ENCODE results near the gene CTPS2.

The CTPS2 gene

DNA sequence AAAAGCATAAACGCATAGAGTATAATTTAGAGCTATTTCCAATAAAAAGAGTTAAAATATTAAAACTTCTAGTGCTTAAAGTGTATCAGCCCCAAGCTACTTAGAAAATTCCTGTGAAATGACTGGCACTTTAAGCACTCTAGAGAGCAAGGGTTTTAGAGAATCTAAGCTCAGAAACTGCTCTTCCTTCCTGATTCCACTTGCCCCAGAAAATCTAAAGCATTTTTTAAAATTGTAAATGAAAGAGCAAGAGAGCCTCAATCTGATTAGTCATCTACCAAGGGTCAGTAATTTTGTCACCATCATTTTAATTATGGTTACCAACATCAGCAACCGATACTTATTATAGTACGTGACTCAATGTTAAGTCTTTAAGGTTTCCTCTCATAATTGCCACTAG lies 25.0 kb downstream of the CTPS2 start:
- Histone ChIP-seq H3K4me1 (ENCODE audit: control insufficient read depth, insufficient read depth, low read length) (no peaks in the 10 kb centered on the region), H3K27ac (ENCODE audit: low read length) (no peak overlapping the region), H3K36me3 (ENCODE audit: control insufficient read depth, insufficient read depth, low read length) (peaks cover 2% of the 10 kb centered on the region; the same call in 1 of the 2 replicates), H3K4me3 (ENCODE audit: low read length) (no peak overlapping the region), H3K9me3 (ENCODE audit: control insufficient read depth, insufficient read depth, low read length) (no peaks in the 10 kb centered on the region), H3K27me3 (ENCODE audit: control insufficient read depth, insufficient read depth, low read length) (no peaks in the 10 kb centered on the region)
- no CpG with 5 or more reads among the region's 3 CpGs for WGBS (ENCODE audit: insufficient coverage, insufficient read length)
- no peak for DNase-seq (ENCODE audit: low read depth, low spot score)

DNA sequence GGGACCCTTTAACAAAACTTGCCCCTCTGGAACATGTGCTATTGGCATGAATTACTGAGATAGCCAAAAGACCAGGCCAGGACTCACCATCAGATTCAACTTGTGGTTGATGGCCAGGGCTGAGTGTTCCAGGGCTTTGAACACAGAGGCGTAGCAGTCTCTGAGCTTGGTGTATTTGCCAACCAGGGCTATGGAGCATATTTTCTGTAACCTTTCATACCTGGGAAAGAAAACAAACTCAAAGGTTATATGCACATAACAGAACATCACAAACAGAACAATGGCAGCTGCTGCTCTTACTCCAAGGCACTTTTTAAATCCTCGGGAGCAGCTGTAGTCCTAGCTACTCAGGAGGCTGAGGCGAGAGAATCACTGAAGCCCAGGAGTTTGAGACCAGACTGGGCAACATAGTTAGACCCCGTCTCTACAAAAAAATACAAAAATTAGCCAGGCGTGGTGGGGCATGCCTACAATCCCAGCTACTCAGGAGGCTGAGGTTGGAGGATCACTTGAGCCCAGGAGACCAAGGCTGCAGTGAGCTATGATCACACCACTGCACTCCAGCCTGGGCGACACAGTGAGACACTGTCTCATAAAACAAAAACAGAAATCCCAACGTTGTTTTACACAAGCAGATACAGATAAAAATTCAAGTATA lies 29.3 kb downstream of the CTPS2 start:
- H3K27ac ChIP-seq (ENCODE audit: low read length) = no peak overlapping the region
- H3K4me1 ChIP-seq (ENCODE audit: control insufficient read depth, insufficient read depth, low read length) = no peaks in the 10 kb centered on the region
- H3K27me3 ChIP-seq (ENCODE audit: control insufficient read depth, insufficient read depth, low read length) = no peaks in the 10 kb centered on the region
- WGBS (ENCODE audit: insufficient coverage, insufficient read length) = no CpG with 5 or more reads among the region's 7 CpGs
- no peaks in the 10 kb centered on the region; the same call in 1 of the 2 replicates for H3K36me3 ChIP-seq (ENCODE audit: control insufficient read depth, insufficient read depth, low read length)
- H3K9me3 ChIP-seq (ENCODE audit: control insufficient read depth, insufficient read depth, low read length) = no peaks in the 10 kb centered on the region
- no peak for DNase-seq (ENCODE audit: low read depth, low spot score)
- no peak overlapping the region for H3K4me3 ChIP-seq (ENCODE audit: low read length)

DNA sequence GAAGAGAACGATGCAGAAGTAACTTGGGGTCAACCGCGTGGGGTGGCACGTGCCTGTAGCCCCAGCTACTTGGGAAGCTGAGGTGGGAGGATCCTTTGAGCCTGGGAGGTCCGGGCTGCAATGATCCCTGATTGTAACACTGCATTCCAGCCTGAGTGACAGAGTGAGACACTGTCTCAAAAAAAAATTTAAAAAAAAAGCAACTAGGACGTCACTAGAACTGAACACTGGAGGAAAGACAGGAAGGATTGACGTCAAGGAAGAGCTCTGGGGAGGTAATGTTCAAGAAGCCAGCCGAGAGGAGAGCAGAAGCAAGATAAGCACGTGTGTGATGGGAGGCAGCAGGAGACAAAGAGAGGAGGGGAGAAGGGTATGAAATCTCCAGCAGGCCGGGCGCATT lies 33.8 kb downstream of the CTPS2 start:
- Histone ChIP-seq H3K27me3 (ENCODE audit: control insufficient read depth, insufficient read depth, low read length) (no peaks in the 10 kb centered on the region), H3K4me1 (ENCODE audit: control insufficient read depth, insufficient read depth, low read length) (no peaks in the 10 kb centered on the region), H3K27ac (ENCODE audit: low read length) (no peak overlapping the region), H3K4me3 (ENCODE audit: low read length) (no peak overlapping the region), H3K9me3 (ENCODE audit: control insufficient read depth, insufficient read depth, low read length) (no peaks in the 10 kb centered on the region), H3K36me3 (ENCODE audit: control insufficient read depth, insufficient read depth, low read length) (no peaks in the 10 kb centered on the region; the same call in 1 of the 2 replicates)
- DNase-seq (ENCODE audit: low read depth, low spot score) = no peak
- WGBS (ENCODE audit: insufficient coverage, insufficient read length) = no CpG with 5 or more reads among the region's 11 CpGs

DNA sequence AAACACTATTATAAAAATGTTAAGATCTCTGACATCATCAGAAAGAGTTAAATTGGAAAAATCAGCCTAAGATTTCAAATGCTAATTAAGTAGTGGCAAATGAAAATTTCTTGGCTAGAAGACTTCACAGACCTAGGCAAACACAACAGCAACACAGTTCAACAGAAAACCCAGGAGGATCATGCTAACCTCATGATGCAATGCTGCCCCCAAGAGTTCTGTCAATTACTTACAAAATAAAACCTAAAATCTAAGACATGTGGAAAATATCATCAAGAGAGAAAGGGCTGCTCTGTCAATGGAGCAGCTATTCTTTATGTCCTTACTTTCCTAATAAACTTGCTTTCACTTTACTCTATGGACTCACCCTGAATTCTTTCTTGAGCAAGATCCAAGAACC lies 41.5 kb downstream of the CTPS2 start:
- no peak for DNase-seq (ENCODE audit: low read depth, low spot score)
- Histone ChIP-seq H3K9me3 (ENCODE audit: control insufficient read depth, insufficient read depth, low read length) (no peaks in the 10 kb centered on the region), H3K27ac (ENCODE audit: low read length) (no peak overlapping the region), H3K36me3 (ENCODE audit: control insufficient read depth, insufficient read depth, low read length) (no peaks in the 10 kb centered on the region), H3K4me3 (ENCODE audit: low read length) (no peak overlapping the region), H3K4me1 (ENCODE audit: control insufficient read depth, insufficient read depth, low read length) (no peaks in the 10 kb centered on the region), H3K27me3 (ENCODE audit: control insufficient read depth, insufficient read depth, low read length) (no peaks in the 10 kb centered on the region)

DNA sequence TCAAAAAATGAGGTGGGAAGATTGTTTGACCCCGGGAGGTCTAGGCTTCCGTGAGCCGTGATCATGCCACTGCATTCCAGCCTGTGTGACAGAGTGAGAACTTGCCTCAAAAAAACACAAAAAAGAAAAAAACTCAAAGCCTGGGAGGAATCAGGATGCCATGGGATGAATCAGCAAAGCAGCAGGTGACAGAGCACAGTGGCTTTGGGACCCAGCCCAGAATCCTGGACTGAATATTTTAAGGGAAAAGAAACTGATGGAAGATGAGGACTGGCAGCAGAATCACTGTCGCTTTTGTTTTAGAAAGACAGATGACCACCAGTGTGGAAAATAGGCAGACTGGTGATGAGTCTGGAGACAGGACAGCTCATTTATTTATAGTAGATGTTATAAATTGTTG lies 45.9 kb downstream of the CTPS2 start:
- Histone ChIP-seq H3K4me3 (ENCODE audit: low read length) (no peak overlapping the region), H3K27ac (ENCODE audit: low read length) (no peak overlapping the region), H3K4me1 (ENCODE audit: control insufficient read depth, insufficient read depth, low read length) (no peaks in the 10 kb centered on the region), H3K27me3 (ENCODE audit: control insufficient read depth, insufficient read depth, low read length) (no peaks in the 10 kb centered on the region), H3K9me3 (ENCODE audit: control insufficient read depth, insufficient read depth, low read length) (no peaks in the 10 kb centered on the region), H3K36me3 (ENCODE audit: control insufficient read depth, insufficient read depth, low read length) (no peaks in the 10 kb centered on the region)
- no CpG with 5 or more reads among the region's 4 CpGs for WGBS (ENCODE audit: insufficient coverage, insufficient read length)
- no peak for DNase-seq (ENCODE audit: low read depth, low spot score)

DNA sequence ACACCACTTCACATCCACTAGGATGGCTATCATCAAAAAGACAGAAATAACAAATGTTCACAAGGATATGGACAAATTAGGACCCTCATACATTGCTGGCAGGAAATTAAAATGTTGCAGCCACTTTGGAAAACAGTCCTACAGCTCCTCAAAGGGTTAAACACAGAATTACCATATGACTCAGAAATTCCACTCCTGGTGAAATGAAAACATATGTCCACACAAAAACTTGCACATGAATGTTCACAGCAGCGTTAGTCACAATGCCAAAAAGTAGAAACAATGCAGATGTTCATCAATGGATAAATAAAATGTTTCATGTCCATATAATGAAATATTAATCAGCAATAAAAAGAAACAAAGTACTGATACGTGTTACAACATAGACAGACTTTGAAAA lies 47.4 kb downstream of the CTPS2 start:
- H3K27me3 ChIP-seq (ENCODE audit: control insufficient read depth, insufficient read depth, low read length) = no peaks in the 10 kb centered on the region
- H3K27ac ChIP-seq (ENCODE audit: low read length) = no peak overlapping the region
- no peak for DNase-seq (ENCODE audit: low read depth, low spot score)
- no CpG with 5 or more reads among the region's 2 CpGs for WGBS (ENCODE audit: insufficient coverage, insufficient read length)
- no peaks in the 10 kb centered on the region for H3K4me1 ChIP-seq (ENCODE audit: control insufficient read depth, insufficient read depth, low read length)
- no peaks in the 10 kb centered on the region for H3K36me3 ChIP-seq (ENCODE audit: control insufficient read depth, insufficient read depth, low read length)
- H3K4me3 ChIP-seq (ENCODE audit: low read length) = no peak overlapping the region
- no peaks in the 10 kb centered on the region for H3K9me3 ChIP-seq (ENCODE audit: control insufficient read depth, insufficient read depth, low read length)

DNA sequence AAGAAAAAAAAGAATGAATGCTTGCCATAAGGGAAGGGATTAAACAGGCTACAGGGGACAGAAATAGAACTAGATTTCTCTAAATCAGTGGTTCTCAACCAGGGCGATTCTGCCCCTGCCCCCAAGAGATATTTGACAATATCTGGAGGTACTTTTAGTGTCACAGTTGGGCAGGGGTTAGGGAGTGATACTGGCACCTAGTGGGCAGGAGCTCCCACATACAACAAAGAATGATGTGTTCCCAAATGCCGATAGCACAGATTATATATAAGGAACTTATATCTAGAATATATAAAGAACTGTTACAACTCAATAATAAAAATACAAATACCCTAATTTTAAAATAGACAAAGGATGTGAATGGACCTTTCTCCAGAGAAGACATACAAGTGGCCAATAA lies 47.8 kb downstream of the CTPS2 start:
- Histone ChIP-seq H3K27ac (ENCODE audit: low read length) (no peak overlapping the region), H3K4me3 (ENCODE audit: low read length) (no peak overlapping the region), H3K4me1 (ENCODE audit: control insufficient read depth, insufficient read depth, low read length) (no peaks in the 10 kb centered on the region), H3K36me3 (ENCODE audit: control insufficient read depth, insufficient read depth, low read length) (no peaks in the 10 kb centered on the region), H3K9me3 (ENCODE audit: control insufficient read depth, insufficient read depth, low read length) (no peaks in the 10 kb centered on the region), H3K27me3 (ENCODE audit: control insufficient read depth, insufficient read depth, low read length) (no peaks in the 10 kb centered on the region)
- WGBS (ENCODE audit: insufficient coverage, insufficient read length) = no CpG with 5 or more reads among the region's 2 CpGs
- DNase-seq (ENCODE audit: low read depth, low spot score) = no peak

DNA sequence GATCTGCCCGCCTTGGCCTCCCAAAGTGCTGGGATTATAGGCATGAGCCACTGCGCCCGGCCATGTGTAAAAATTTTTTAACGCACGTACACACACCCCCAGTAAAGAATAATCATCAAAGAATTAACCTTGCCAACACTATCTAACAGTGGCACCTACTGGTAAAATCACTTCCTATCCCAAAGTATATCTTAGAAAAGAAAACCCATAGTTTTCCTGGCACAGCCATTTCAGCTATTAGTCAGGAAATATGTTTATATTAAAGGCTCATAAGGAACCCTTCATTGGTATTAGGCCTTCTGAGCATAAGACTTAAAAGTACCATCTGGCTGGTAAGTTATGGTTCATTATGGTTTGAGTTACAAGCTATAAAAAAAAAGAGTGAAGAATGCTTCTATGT lies 48.4 kb downstream of the CTPS2 start:
- DNase-seq (ENCODE audit: low read depth, low spot score) = no peak
- H3K9me3 ChIP-seq (ENCODE audit: control insufficient read depth, insufficient read depth, low read length) = no peaks in the 10 kb centered on the region
- H3K36me3 ChIP-seq (ENCODE audit: control insufficient read depth, insufficient read depth, low read length) = no peaks in the 10 kb centered on the region
- H3K4me3 ChIP-seq (ENCODE audit: low read length) = no peak overlapping the region
- no peaks in the 10 kb centered on the region for H3K27me3 ChIP-seq (ENCODE audit: control insufficient read depth, insufficient read depth, low read length)
- H3K4me1 ChIP-seq (ENCODE audit: control insufficient read depth, insufficient read depth, low read length) = no peaks in the 10 kb centered on the region
- no CpG with 5 or more reads among the region's 5 CpGs for WGBS (ENCODE audit: insufficient coverage, insufficient read length)
- H3K27ac ChIP-seq (ENCODE audit: low read length) = no peak overlapping the region

DNA sequence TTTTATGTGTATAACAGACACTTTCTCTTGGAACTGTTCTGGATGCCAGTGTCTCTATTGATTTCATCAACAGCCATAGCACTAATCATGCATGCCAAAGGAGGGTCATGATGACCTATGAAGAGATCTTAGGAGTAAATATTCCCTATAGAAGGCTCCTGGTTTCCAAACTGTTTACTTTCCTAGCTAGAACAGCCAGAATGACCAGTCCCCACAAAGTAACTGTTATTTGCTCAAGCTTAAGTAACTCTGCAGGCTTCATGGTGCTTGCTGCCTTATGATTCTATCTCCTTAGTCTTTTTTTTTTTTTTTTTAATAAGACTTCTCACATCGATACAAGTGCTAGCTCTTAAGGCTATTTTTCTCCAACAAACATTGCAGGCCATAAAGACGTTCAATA lies 50.1 kb downstream of the CTPS2 start:
- Histone ChIP-seq H3K4me3 (ENCODE audit: low read length) (no peak overlapping the region), H3K4me1 (ENCODE audit: control insufficient read depth, insufficient read depth, low read length) (no peaks in the 10 kb centered on the region), H3K36me3 (ENCODE audit: control insufficient read depth, insufficient read depth, low read length) (no peaks in the 10 kb centered on the region), H3K9me3 (ENCODE audit: control insufficient read depth, insufficient read depth, low read length) (no peaks in the 10 kb centered on the region), H3K27ac (ENCODE audit: low read length) (no peak overlapping the region), H3K27me3 (ENCODE audit: control insufficient read depth, insufficient read depth, low read length) (no peaks in the 10 kb centered on the region)
- no CpG with 5 or more reads among the region's 2 CpGs for WGBS (ENCODE audit: insufficient coverage, insufficient read length)
- DNase-seq (ENCODE audit: low read depth, low spot score) = no peak

DNA sequence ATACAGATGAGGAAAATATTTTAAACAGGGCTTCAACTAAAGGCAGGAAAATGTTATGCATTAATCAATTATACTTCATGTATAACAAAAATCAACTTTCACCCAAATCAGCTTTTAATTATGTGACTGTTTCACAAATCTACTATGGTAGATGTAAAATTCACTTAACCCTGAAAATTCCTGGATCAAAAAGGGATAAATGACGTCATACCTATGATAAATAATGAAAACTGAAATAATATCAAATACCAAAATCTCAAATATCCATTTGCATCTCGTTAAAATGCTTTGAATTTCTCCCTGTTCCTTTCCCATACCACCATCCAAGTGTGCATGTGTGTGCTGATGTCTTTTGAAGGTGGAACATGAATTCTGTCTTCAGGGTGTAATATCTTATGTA lies 51.0 kb downstream of the CTPS2 start:
- no peak overlapping the region for H3K27ac ChIP-seq (ENCODE audit: low read length)
- H3K4me1 ChIP-seq (ENCODE audit: control insufficient read depth, insufficient read depth, low read length) = no peaks in the 10 kb centered on the region
- no peak overlapping the region for H3K4me3 ChIP-seq (ENCODE audit: low read length)
- no peaks in the 10 kb centered on the region for H3K36me3 ChIP-seq (ENCODE audit: control insufficient read depth, insufficient read depth, low read length)
- no peak for DNase-seq (ENCODE audit: low read depth, low spot score)
- no CpG with 5 or more reads among the region's 2 CpGs for WGBS (ENCODE audit: insufficient coverage, insufficient read length)
- no peaks in the 10 kb centered on the region for H3K27me3 ChIP-seq (ENCODE audit: control insufficient read depth, insufficient read depth, low read length)
- H3K9me3 ChIP-seq (ENCODE audit: control insufficient read depth, insufficient read depth, low read length) = no peaks in the 10 kb centered on the region

DNA sequence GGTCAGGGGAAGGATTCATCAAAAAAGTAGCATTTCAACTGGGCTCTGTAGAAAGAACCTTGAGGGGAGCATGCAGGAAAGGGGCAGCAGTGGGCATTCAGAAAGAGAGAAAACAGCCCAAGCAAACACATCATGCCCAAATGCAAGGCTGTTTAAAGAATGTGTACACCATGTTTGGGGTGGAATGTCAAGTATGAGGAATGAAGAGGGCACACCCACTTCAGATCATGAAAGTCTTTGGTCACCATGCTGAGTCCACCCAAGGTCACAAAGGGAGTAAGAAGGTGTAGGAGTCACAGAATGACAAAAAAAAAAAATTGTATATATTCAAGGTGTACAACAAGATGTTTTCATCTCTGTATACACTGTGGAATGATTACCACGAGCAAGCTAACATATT lies 53.1 kb downstream of the CTPS2 start:
- Histone ChIP-seq H3K36me3 (ENCODE audit: control insufficient read depth, insufficient read depth, low read length) (no peaks in the 10 kb centered on the region; the same call in 1 of the 2 replicates), H3K4me3 (ENCODE audit: low read length) (no peak overlapping the region), H3K27me3 (ENCODE audit: control insufficient read depth, insufficient read depth, low read length) (no peaks in the 10 kb centered on the region), H3K9me3 (ENCODE audit: control insufficient read depth, insufficient read depth, low read length) (no peaks in the 10 kb centered on the region), H3K4me1 (ENCODE audit: control insufficient read depth, insufficient read depth, low read length) (no peaks in the 10 kb centered on the region), H3K27ac (ENCODE audit: low read length) (no peak overlapping the region)
- DNase-seq (ENCODE audit: low read depth, low spot score) = no peak
- no CpG with 5 or more reads among the region's 1 CpG for WGBS (ENCODE audit: insufficient coverage, insufficient read length)
